ENCODE measurements around the gene IP6K2. TPM values are rescaled to one million over a fixed set of nuclear protein-coding genes. Genes with fewer than 3 reads are reported as not detected.
A peak's percentile ranks its signal among the peaks of the same experiment; 100 is the strongest.
"Not testable (repeated sequence)": the region's sequence is repeated elsewhere in the genome, so short reads cannot be mapped to it uniquely, and the experiment has no call there.

Gene IP6K2, protein sequence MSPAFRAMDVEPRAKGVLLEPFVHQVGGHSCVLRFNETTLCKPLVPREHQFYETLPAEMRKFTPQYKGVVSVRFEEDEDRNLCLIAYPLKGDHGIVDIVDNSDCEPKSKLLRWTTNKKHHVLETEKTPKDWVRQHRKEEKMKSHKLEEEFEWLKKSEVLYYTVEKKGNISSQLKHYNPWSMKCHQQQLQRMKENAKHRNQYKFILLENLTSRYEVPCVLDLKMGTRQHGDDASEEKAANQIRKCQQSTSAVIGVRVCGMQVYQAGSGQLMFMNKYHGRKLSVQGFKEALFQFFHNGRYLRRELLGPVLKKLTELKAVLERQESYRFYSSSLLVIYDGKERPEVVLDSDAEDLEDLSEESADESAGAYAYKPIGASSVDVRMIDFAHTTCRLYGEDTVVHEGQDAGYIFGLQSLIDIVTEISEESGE
- 100 to 1,000 TPM in 1 of 2 donors, 10 to 100 TPM in 1; 93.7 to 116 TPM for total RNA-seq
- 91.7 to 122 reads per million in 2 donors for total RNA-seq

DNA sequence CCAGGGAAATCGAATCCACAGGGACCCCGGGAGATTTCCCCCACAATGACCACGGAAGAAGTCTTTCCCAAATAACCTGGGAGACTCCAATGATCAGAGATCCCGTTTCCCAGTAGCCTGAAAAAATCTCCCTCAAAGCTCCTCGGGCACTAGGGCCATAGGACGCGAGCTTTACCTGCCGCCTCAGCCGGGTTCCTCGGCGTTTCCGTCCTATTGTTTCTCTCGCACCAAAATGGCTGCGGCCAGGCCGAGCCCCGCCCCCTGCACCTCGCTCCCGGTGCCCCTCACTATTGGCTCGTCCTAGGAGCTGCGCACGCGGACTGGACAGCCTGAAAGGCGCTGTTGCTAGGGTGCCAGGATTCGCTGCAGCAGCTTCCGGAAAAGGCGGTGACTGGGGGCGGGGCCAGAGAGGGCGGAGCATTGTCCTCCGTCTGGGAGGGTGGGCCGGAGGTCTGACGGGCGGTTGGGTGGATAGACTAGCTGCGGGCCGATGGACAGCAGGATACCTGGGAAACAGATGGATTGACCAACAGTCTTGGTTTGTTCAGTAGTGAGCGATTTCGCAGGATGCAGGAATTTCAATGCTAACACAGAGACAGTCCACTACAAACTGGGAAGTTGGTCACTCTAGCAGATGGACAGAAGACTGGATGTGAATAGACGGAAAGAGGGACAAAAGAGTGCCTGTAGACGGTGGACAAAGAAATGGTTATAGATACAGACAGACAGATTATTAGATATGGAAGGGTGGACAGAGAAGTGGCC is at the start of gene IP6K2:
Gene IP6K2, minus strand, starts transcription at position 240 of the 765 bp plus-strand sequence. CDS start 21,930 bp downstream, outside the sequence.
- H3K27ac Mint-ChIP-seq, result peak within 1 kb of the TSS; percentile 99
- no peaks in the 10 kb centered on the region for H3K9me3 ChIP-seq (ENCODE audit: control insufficient read depth, low read length, poor library complexity, severe bottlenecking)
- peak within 1 kb of the TSS; percentile 98 for H3K4me3 Mint-ChIP-seq
- DNase-seq, result peak; percentile 97
- H3K36me3 Mint-ChIP-seq (ENCODE audit: low read depth), result peaks cover 7% of the 10 kb centered on the region
- peaks cover 10% of the 10 kb centered on the region for H3K27me3 Mint-ChIP-seq
- ATAC-seq, result peak; percentile 99
- H3K4me1 Mint-ChIP-seq, result peaks cover 38% of the 10 kb centered on the region

DNA sequence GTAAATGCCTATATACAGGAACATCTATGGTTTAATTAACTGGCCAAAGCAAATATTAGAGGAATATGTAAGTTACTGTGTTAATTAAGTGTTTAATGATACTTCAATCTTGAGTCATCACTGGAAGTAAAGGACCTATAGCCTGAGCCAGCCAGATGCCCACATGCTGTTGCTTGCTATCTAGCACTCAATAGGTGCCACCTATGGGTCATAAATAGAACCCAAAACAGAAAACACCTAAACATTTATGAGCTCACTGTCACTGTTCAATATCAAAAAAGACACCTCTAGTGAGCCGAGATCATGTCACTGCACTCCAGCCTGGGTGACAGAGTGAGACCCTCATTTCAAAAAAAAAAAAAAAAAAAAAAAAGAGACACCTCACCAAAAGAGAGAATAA is 48.4 kb upstream of the IP6K2 start:
- Mint-ChIP-seq H3K27ac (peak overlapping the region; percentile 89), H3K4me1 (no peaks in the 10 kb centered on the region), H3K36me3 (ENCODE audit: low read depth) (peaks cover 9% of the 10 kb centered on the region), H3K27me3 (no peaks in the 10 kb centered on the region), H3K4me3 (no peak overlapping the region)
- ATAC-seq (peak; percentile 36), DNase-seq (no peak)
- no peaks in the 10 kb centered on the region for H3K9me3 ChIP-seq (ENCODE audit: control insufficient read depth, low read length, poor library complexity, severe bottlenecking)

DNA sequence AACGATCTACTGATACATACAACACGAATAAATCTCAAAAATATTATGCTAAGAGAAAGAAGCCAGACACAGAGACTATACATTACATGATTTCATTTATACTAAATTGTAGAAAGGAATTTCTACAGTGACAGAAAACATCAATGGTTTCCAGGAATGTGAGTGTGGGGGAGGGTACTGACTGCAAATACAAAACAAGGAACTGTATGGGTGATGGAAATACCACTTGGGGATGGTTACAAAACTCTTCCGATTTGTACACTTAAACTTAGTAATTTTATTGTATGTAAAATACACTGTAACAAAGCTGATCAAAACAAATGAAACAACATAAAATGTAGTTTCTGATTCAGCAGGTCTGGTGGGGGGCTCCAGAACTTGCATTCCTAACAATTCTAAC is 45.8 kb upstream of the IP6K2 start:
- no peaks in the 10 kb centered on the region for H3K27me3 Mint-ChIP-seq
- no peaks in the 10 kb centered on the region for H3K4me1 Mint-ChIP-seq
- peaks cover 8% of the 10 kb centered on the region for H3K36me3 Mint-ChIP-seq (ENCODE audit: low read depth)
- H3K27ac Mint-ChIP-seq, result no peak overlapping the region
- H3K9me3 ChIP-seq (ENCODE audit: control insufficient read depth, low read length, poor library complexity, severe bottlenecking), result no peaks in the 10 kb centered on the region
- no peak overlapping the region for H3K4me3 Mint-ChIP-seq
- no peak for DNase-seq
- no peak for ATAC-seq

DNA sequence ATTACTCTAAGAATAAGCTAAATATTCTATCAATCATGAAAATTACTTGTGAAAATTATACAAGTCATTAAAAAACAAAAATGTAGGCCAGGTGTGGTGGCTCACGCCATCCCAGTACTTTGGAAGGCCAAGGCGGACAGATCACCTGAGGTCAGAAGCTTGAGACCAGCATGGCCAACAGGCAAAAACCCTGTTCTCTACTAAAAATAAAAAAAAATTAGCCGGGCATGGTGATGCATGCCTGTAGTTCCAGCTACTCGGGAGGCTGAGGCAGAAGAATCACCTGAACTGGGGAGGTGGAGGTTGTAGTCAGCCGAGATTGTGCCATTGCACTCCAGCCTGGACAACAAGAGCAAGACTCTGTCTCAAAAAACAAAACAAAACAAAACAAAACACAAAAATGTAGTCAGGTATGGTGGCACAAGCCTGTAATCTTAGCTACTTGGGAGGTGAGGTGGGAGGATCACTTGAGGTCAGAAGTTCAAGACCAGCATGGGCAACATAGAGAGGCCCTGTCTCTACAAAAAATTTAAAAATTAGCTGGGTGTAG is 43.0 kb upstream of the IP6K2 start:
- not testable (repeated sequence) for H3K4me1 Mint-ChIP-seq; H3K4me3 Mint-ChIP-seq; H3K9me3 ChIP-seq (ENCODE audit: control insufficient read depth, low read length, poor library complexity, severe bottlenecking); H3K27me3 Mint-ChIP-seq; H3K36me3 Mint-ChIP-seq (ENCODE audit: low read depth); DNase-seq; ATAC-seq
- peak overlapping the region; percentile 21 for H3K27ac Mint-ChIP-seq

DNA sequence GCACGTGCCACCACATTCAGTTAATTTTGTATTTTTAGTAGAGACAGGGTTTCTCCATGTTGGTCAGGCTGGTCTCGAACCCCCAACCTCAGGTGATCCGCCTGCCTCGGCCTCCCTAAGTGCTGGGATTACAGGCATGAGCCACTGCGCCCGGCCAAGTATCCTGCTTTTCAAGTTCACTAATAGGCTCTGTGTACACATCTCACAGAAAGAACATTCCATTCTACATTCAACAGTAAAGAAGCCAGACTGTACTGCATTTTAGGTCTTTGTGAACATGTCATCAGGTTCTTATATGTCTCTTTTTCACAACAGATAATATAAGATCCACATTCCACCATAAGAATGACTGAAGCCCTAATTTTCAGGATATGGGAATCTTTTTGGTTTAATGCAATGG is 42.5 kb upstream of the IP6K2 start:
- DNase-seq; H3K27me3 Mint-ChIP-seq; ATAC-seq; H3K4me1 Mint-ChIP-seq; H3K4me3 Mint-ChIP-seq; H3K9me3 ChIP-seq (ENCODE audit: control insufficient read depth, low read length, poor library complexity, severe bottlenecking); H3K36me3 Mint-ChIP-seq (ENCODE audit: low read depth): not testable (repeated sequence)
- peak overlapping the region; percentile 21 for H3K27ac Mint-ChIP-seq

DNA sequence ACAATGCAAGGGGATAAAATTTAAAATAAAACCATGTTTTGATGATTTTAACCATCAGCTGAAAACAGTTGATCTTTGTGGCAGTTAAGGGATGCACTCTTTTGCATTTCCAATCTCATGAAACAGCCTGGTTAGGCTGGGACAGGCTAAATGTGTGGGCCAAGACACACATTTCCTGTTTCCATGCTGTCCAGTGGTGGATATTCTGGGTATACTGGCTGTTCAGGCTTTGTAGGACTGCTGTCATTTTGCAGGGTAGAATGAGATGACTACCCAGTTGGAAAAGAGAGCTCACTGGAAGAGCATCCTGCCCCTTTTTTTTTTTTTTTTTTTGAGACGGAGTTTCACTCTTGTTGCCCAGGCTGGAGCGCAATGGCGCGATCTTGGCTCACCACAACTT is 42.0 kb upstream of the IP6K2 start:
- Mint-ChIP-seq H3K27ac (peak overlapping the region; percentile 21), H3K27me3 (no peaks in the 10 kb centered on the region), H3K4me1 (peaks cover 3% of the 10 kb centered on the region), H3K4me3 (no peak overlapping the region), H3K36me3 (ENCODE audit: low read depth) (peaks cover 4% of the 10 kb centered on the region)
- H3K9me3 ChIP-seq (ENCODE audit: control insufficient read depth, low read length, poor library complexity, severe bottlenecking), result no peaks in the 10 kb centered on the region
- ATAC-seq, result no peak
- DNase-seq, result no peak

DNA sequence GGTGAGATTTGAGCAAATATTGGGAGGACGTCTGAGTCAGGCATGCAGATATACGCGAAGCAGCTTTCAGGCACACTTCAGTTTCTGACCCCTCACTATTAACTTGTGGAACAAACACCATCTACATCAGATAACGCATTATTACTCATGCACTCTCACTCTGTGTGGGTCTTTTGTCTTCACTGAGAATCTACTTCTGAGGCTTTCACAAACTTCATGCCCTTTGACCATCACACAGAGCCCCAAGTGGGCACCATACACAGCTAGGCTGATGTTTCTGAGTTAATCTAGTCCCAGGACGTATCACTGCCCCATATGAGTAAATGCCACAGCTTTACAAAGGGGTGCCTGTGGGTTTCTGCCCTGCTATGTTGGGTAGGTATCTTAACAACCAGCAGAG is 39.6 kb upstream of the IP6K2 start:
- Mint-ChIP-seq H3K27me3 (no peaks in the 10 kb centered on the region), H3K4me1 (peaks cover 3% of the 10 kb centered on the region), H3K27ac (no peak overlapping the region)

DNA sequence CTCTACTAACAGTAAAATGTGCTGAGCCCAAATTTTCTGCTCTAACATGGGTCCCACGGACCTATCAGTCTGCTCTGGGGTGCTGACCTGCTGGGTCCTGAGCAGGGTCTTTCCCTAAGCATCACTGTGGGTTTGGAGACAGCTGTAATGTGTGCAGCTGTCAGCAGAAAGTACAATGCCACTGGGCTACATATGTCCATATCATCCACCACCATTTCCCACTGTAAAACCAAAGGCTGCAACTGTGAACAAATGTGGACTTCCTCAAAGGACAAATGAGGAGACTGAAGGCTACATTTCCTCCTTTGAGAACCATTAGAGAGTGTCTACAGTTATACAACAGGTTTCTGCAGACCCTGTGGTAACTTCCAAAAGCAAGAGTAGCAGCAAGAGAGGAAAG is 33.8 kb upstream of the IP6K2 start:
- no peaks in the 10 kb centered on the region for H3K9me3 ChIP-seq (ENCODE audit: control insufficient read depth, low read length, poor library complexity, severe bottlenecking)
- H3K27ac Mint-ChIP-seq, result no peak overlapping the region
- no peaks in the 10 kb centered on the region for H3K4me1 Mint-ChIP-seq
- H3K27me3 Mint-ChIP-seq, result no peaks in the 10 kb centered on the region
- no peak overlapping the region for H3K4me3 Mint-ChIP-seq
- no peak for ATAC-seq
- DNase-seq, result no peak
- H3K36me3 Mint-ChIP-seq (ENCODE audit: low read depth), result peaks cover 2% of the 10 kb centered on the region

More for the DNA sequence above, 39.6 kb upstream of the IP6K2 start:
- ATAC-seq (no peak), DNase-seq (no peak)
- peaks cover 5% of the 10 kb centered on the region for H3K36me3 Mint-ChIP-seq (ENCODE audit: low read depth)
- H3K4me3 Mint-ChIP-seq, result no peak overlapping the region
- no peaks in the 10 kb centered on the region for H3K9me3 ChIP-seq (ENCODE audit: control insufficient read depth, low read length, poor library complexity, severe bottlenecking)

DNA sequence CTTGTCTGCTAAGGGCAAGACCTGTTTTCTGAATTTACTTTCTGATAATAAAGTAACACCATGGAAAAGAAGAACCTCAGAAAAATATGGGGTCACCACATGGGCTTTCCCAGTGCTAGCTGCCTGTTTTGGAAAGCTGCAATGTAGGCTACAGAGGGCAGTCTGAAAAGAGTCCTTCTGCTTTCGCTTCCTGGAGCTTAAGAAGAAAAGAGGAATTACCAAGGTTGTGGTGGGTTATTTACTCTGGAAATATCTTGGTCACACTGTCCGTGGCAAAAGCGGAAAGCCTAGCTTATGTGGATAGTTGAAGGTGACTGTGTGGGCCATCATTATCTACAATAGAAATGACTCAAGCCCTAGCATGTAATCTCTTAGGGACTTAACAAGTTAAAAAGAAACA is 31.7 kb upstream of the IP6K2 start:
- peaks cover 2% of the 10 kb centered on the region for H3K36me3 Mint-ChIP-seq (ENCODE audit: low read depth)
- DNase-seq, result no peak
- H3K9me3 ChIP-seq (ENCODE audit: control insufficient read depth, low read length, poor library complexity, severe bottlenecking), result no peaks in the 10 kb centered on the region
- no peak for ATAC-seq
- H3K27me3 Mint-ChIP-seq, result no peaks in the 10 kb centered on the region
- H3K4me1 Mint-ChIP-seq, result no peaks in the 10 kb centered on the region
- no peak overlapping the region for H3K4me3 Mint-ChIP-seq
- no peak overlapping the region for H3K27ac Mint-ChIP-seq

DNA sequence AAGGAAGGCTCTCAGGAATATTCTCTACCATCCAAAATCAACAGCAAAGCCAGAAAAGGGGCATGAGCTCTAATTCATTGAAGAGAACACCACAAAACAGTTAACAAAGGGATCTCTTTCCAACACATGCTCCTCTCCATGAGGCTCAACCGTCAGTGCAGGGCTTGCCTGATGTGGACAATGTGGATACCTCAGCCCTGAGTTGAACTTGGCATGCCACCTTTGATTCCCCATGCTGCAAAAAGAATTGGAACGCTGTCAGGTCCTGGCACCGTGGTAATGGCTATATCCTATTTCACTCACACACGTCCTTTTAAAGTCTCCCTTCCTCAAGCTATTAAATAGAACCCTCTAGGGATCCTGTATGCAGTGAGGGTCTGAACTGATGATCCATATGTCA is 30.7 kb upstream of the IP6K2 start:
- H3K27ac Mint-ChIP-seq, result no peak overlapping the region
- H3K36me3 Mint-ChIP-seq (ENCODE audit: low read depth), result no peaks in the 10 kb centered on the region
- no peaks in the 10 kb centered on the region for H3K4me1 Mint-ChIP-seq
- H3K4me3 Mint-ChIP-seq, result no peak overlapping the region
- H3K27me3 Mint-ChIP-seq, result no peaks in the 10 kb centered on the region
- DNase-seq, result no peak
- H3K9me3 ChIP-seq (ENCODE audit: control insufficient read depth, low read length, poor library complexity, severe bottlenecking), result no peaks in the 10 kb centered on the region
- ATAC-seq, result no peak

DNA sequence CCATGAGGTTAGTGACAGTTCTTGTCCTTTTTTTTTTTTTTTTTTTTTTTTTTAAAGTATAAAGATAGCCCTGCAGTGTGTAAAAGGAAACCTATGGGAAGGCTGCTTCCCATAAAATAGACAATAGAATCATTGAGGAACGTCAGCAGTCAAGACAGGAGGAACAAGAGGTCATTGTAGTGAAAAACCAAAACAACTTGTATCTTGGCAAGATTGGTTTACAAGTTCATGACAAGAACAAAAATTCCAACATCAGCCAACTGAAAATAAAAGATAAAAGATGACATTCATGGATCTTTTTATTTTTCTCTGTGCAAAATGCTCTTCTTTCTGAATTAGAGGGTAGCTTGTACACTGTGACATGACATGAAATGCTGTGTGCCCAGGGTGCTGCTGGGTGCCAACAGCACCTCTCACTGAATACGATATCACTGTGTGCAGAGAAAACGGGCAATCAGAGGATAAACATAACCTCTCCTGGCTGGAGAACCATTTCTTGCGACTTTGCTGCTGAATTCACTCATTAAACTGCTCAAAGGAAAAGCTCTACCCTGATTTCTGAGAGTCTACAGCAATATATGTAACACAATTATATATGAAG is 30.1 kb upstream of the IP6K2 start:
- DNase-seq (no peak), ATAC-seq (no peak)
- H3K27me3 Mint-ChIP-seq, result no peaks in the 10 kb centered on the region
- H3K4me3 Mint-ChIP-seq, result no peak overlapping the region
- no peaks in the 10 kb centered on the region for H3K9me3 ChIP-seq (ENCODE audit: control insufficient read depth, low read length, poor library complexity, severe bottlenecking)
- H3K4me1 Mint-ChIP-seq, result no peaks in the 10 kb centered on the region
- H3K27ac Mint-ChIP-seq, result no peak overlapping the region
- H3K36me3 Mint-ChIP-seq (ENCODE audit: low read depth), result no peaks in the 10 kb centered on the region

DNA sequence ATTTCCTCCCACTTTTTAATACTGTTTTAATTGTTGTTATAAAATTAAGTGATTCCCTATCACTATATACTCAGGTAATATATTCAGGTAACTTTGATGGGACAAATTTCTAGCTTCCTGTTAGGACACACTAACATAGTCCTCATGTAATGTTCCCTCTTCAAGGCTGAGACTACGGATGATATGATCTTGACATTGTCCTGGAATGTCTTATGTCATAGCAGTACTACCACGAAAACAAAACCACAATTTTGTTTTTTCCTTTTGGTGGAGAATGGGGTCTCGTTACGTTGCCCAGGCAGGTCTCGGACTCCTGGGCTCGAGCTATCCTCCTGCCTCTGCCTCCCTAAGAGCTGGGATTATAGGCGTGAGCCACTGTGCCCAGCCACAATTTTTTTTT is 26.8 kb upstream of the IP6K2 start:
- H3K36me3 Mint-ChIP-seq (ENCODE audit: low read depth), result no peaks in the 10 kb centered on the region
- ATAC-seq, result no peak

DNA sequence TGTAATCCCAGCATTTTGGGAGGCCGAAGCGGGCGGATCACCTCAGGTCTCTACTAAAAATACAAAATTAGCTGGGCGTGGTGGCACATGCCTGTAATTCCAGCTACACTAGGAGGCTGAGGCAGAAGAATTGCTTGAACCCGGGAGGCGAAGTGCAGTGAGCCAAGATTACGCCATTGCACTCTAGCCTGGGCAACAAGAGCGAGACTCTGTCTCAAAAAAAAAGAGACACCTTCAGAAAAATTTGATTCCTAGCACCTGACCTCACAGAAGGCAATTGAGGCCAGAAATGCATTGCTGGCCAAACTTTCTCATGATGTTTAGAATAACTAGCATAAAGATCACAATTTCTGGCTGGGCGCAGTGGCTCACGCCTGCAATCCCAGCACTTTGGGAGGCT is 24.2 kb upstream of the IP6K2 start:
- not testable (repeated sequence) for H3K4me3 Mint-ChIP-seq

More for the DNA sequence above, 26.8 kb upstream of the IP6K2 start:
- Mint-ChIP-seq H3K4me1 (peaks cover 2% of the 10 kb centered on the region), H3K27ac (no peak overlapping the region), H3K4me3 (no peak overlapping the region), H3K27me3 (no peaks in the 10 kb centered on the region)
- H3K9me3 ChIP-seq (ENCODE audit: control insufficient read depth, low read length, poor library complexity, severe bottlenecking), result no peaks in the 10 kb centered on the region
- no peak for DNase-seq

More for the DNA sequence above, 24.2 kb upstream of the IP6K2 start:
- H3K27ac Mint-ChIP-seq; H3K27me3 Mint-ChIP-seq; H3K36me3 Mint-ChIP-seq (ENCODE audit: low read depth); DNase-seq; ATAC-seq; H3K4me1 Mint-ChIP-seq; H3K9me3 ChIP-seq (ENCODE audit: control insufficient read depth, low read length, poor library complexity, severe bottlenecking): not testable (repeated sequence)
